ENCODE data around the gene TMEM145.
A peak's percentile ranks its signal among the peaks of the same experiment; 100 is the strongest.

Gene TMEM145

DNA sequence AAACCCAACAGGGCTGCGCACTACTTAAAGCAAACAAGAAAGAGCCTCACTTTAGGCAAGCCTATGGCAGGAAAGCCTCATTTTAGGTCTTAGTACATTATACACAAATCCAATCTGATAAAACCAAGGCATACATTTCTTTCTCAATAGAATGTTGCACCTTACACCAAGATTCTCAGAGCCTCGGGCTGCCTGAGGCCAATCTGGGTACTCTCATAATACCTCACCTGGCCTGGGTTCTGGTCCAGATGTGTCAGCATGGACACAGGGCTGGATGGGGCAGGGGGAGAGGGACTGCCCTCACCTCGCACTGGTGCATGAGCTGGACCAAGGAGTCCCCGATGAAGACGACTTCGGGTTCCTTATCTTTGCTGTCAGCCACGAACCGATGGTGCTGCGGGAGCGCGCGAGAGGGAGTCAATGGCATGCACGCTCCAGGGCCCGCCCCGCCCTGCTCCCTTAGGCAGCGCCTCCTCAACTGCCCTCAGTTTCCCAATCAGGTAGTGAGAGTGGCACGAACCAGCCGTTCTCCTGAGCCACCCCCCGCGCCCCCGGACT lies 11.4 kb upstream of the TMEM145 start, which contains the start of gene PRR19:
PRR19 (plus strand) TSS at position 487 of the 558 bp plus-strand sequence. CDS start 7,453 bp downstream, outside the sequence.
- Histone ChIP-seq H3K27ac (peak within 1 kb of the TSS in 1 of 2 donors; percentile 37), H3K4me3 (peak within 1 kb of the TSS; percentile 72)
- TF ChIP-seq, protein P1, sequence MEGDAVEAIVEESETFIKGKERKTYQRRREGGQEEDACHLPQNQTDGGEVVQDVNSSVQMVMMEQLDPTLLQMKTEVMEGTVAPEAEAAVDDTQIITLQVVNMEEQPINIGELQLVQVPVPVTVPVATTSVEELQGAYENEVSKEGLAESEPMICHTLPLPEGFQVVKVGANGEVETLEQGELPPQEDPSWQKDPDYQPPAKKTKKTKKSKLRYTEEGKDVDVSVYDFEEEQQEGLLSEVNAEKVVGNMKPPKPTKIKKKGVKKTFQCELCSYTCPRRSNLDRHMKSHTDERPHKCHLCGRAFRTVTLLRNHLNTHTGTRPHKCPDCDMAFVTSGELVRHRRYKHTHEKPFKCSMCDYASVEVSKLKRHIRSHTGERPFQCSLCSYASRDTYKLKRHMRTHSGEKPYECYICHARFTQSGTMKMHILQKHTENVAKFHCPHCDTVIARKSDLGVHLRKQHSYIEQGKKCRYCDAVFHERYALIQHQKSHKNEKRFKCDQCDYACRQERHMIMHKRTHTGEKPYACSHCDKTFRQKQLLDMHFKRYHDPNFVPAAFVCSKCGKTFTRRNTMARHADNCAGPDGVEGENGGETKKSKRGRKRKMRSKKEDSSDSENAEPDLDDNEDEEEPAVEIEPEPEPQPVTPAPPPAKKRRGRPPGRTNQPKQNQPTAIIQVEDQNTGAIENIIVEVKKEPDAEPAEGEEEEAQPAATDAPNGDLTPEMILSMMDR (IDR thresholded peaks at IDR 0.05): no peak
- DNase-seq (ENCODE audit: low spot score): no peak

DNA sequence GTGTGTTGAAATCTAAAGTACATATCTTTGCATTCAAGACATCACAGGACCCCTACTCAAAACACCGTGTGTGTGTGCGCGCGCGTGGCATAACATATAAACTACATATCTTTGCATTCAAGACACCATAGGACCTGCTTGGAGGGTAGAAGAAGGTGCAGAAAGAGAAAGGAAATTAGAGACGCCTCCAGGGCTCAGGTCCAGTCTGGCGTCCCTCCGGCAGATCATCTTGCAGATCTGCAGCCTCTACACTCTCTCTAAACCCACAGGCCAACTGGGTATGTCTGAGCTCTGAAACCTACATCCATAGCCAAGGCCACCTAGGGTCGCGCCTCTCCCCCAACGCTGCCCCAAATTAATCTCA lies 10.0 kb upstream of the TMEM145 start:
- DNase-seq (ENCODE audit: low spot score): no peak
- H3K4me3 ChIP-seq: peak overlapping the region; percentile 72
- TF ChIP-seq, protein P1 (IDR thresholded peaks at IDR 0.05): no peak
- H3K27ac ChIP-seq: no peak overlapping the region

DNA sequence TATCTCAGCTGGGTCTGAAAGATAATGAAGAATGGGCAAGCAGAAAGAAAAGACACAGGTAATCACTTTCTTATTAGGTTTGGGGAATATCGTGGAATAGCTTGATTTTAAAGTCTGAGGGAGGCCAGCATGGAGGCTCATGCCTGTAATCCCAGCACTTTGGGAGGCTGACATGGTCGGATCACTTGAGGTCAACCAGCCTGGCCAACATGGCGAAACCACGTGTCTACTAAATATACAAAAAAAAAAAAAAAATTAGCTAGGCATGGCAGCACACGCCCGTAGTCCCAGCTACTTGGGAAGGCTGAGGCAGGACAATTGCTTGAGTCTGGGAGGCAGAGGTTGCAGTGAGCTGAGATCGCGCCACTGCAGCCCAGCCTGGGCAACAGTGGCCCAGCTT lies 9.2 kb upstream of the TMEM145 start:
- Histone ChIP-seq H3K4me3 (no peak overlapping the region), H3K27ac (no peak overlapping the region)
- TF ChIP-seq, protein P1 (IDR thresholded peaks at IDR 0.05): no peak
- DNase-seq (ENCODE audit: low spot score): no peak

DNA sequence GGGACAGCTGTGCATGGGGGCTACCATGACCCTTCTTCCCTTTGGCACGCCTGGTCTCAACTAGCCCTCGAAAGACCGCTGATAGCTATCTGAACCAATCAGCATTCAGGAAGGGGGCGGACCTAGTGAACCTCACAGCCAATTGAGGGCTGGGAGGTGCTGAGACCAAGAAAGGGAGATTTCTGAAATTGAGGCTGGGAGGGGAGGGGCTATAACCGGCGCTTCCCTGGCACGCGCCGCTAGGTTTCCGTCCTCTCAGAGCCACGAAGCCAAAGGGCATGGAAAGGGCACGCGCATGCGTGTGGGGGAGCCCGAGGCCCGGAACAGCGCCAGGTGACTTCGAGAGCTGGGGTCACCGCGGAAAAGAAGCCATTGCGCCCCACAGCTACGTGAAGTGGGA lies 6.5 kb upstream of the TMEM145 start:
- DNase-seq (ENCODE audit: low spot score): no peak
- no peak overlapping the region for H3K4me3 ChIP-seq
- H3K27ac ChIP-seq: no peak overlapping the region
- TF ChIP-seq, protein P1 (IDR thresholded peaks at IDR 0.05): no peak

DNA sequence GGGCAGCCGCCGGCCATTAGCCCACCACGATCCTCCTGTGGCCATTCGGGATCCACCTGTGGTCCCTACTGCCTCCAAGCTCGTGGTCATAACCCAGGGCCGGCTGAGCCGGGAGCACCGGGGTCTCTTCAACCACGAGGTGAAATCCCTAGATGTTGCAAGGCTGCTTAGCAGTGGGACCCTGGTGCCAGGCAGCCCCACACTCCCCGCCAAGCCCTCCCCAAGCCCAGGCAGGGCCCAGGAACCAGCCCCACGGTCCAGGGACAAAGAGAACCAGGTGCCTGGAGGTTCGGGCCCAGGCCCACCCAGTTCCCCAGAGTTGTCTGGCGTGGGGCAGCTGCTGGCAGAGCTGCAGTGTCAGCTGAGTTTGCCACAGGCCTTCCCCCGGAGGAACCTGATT lies 3.4 kb upstream of the TMEM145 start:
- TF ChIP-seq, protein P1 (IDR thresholded peaks at IDR 0.05): no peak
- H3K4me3 ChIP-seq: no peak overlapping the region
- DNase-seq (ENCODE audit: low spot score): no peak
- H3K27ac ChIP-seq: no peak overlapping the region

DNA sequence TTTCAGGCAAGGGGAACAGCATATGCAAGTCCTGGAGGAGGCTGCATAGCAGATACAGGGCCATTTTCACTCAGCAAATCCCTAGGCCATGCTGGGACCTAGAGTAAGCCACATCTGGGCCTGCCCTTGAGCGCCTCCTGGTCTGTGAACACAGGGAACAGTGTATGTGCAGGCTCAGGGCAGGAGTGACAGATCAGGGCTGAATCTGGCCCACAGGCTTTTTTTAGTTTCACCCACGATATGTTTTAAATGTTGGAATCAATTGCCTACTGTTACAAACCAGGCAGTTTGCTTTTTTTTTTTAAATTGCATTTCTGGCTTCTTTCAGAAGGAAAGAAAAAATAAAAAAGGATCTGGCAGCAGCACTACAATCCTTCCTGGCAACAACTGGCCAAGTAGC lies 1.5 kb upstream of the TMEM145 start:
- TF ChIP-seq, protein P1 (IDR thresholded peaks at IDR 0.05): no peak
- Histone ChIP-seq H3K4me3 (no peak overlapping the region), H3K27ac (no peak overlapping the region)
- no peak for DNase-seq (ENCODE audit: low spot score)

DNA sequence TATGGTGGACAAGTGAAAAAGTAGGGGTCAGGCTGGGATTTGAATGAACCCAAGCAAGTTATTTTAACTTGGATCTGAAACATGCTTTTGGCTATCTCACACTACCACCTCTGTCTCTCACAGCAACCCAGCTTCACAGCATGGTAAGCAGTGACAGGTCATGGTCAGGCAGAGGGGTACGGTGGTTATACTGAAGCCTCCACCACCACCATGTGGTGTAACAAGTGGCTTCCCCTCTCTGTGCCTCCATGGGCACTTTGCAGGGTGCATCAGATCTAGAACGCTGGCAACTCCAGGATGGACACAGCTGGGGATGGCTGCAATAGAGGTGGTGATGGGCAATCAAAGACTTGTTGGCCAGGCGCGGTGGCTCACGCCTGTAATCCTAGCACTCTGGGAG lies 739 bp upstream of the TMEM145 start:
- no peak overlapping the region for H3K4me3 ChIP-seq
- H3K27ac ChIP-seq: no peak overlapping the region
- TF ChIP-seq, protein P1 (IDR thresholded peaks at IDR 0.05): no peak
- DNase-seq (ENCODE audit: low spot score): no peak
